HG02884 (cell line): ENCODE measurements around the gene MYO1E.
"Not testable (repeated sequence)": the region's sequence is repeated elsewhere in the genome, so short reads cannot be mapped to it uniquely, and the experiment has no call there.

ENCODE experiments used
- ATAC-seq: cut with Tn5 transposase; IDR thresholded peaks from one replicate; pipeline ENCODE4 v1.9.1; 2021; ENCODE audit warnings: mild to moderate bottlenecking, moderate library complexity; ENCODE audit not compliant: unreplicated experiment

MYO1E gene

GRCh38 chr15:59296181-59296617 is 76.5 kb downstream of the MYO1E start:
- ATAC-seq, result no peak

- ATAC-seq, result no peak
Observed at GRCh38 chr15:59295261-59296001, 77.2 kb downstream of the MYO1E start.

GRCh38 chr15:59294574-59295260 is 78.0 kb downstream of the MYO1E start:
- ATAC-seq, result no peak

- no peak for ATAC-seq
Observed at GRCh38 chr15:59292442-59293151, 80.1 kb downstream of the MYO1E start.

- ATAC-seq, result no peak
Observed at GRCh38 chr15:59291213-59291549, 81.5 kb downstream of the MYO1E start.

GRCh38 chr15:59290295-59291212 is 82.1 kb downstream of the MYO1E start:
- no peak for ATAC-seq

GRCh38 chr15:59289574-59289973 is 83.1 kb downstream of the MYO1E start:
- no peak for ATAC-seq

GRCh38 chr15:59283717-59284391 is 88.8 kb downstream of the MYO1E start:
- ATAC-seq, result no peak

- no peak for ATAC-seq
Observed at GRCh38 chr15:59282515-59283337, 89.9 kb downstream of the MYO1E start.

- no peak for ATAC-seq
Observed at GRCh38 chr15:59281699-59282098, 91.0 kb downstream of the MYO1E start.

- no peak for ATAC-seq
Observed at GRCh38 chr15:59280855-59281254, 91.8 kb downstream of the MYO1E start.

GRCh38 chr15:59280292-59280691 is 92.4 kb downstream of the MYO1E start:
- ATAC-seq, result not testable (repeated sequence)

- ATAC-seq, result no peak
Observed at GRCh38 chr15:59279023-59279422, 93.6 kb downstream of the MYO1E start.

- ATAC-seq, result no peak
Observed at GRCh38 chr15:59278120-59278519, 94.6 kb downstream of the MYO1E start.

- no peak for ATAC-seq
Observed at GRCh38 chr15:59276225-59277178, 96.2 kb downstream of the MYO1E start.

GRCh38 chr15:59274126-59274970 is 98.3 kb downstream of the MYO1E start:
- ATAC-seq, result no peak

- no peak for ATAC-seq
Observed at GRCh38 chr15:59273234-59273633, 99.4 kb downstream of the MYO1E start.
